H9 (cell line): ENCODE data around the gene NTSR1. TPM values are rescaled to one million over a fixed set of nuclear protein-coding genes. Genes with fewer than 3 reads are reported as not detected.

Source experiments
- DNase-seq: peaks from one replicate; pipeline ENCODE4 v3.0.0-alpha.2; 2017
- H2AFZ ChIP-seq: one replicate; pipeline ENCODE4 v1.6.1; 2013; ENCODE audit warnings: mild to moderate bottlenecking, low read length, control low read depth, moderate library complexity
- H2AK5ac ChIP-seq: 2 replicates; pipeline ENCODE4 v1.6.1; 2013; ENCODE audit warnings: low read length, control low read depth, mixed read lengths; ENCODE audit not compliant: insufficient read length
- H2BK120ac ChIP-seq: one replicate; pipeline ENCODE4 v1.6.1; 2013; ENCODE audit warnings: low read depth, mild to moderate bottlenecking, low read length, control low read depth, inconsistent platforms; ENCODE audit not compliant: poor library complexity, severe bottlenecking
- H2BK12ac ChIP-seq: 2 replicates; pipeline ENCODE4 v1.6.1; 2013; ENCODE audit warnings: low read length, control low read depth, mixed read lengths, low read depth; ENCODE audit not compliant: insufficient read length
- H2BK15ac ChIP-seq: 2 replicates; pipeline ENCODE4 v1.6.1; 2013; ENCODE audit warnings: low read depth, low read length, control low read depth
- H2BK20ac ChIP-seq: one replicate; pipeline ENCODE4 v1.6.1; 2013; ENCODE audit warnings: low read depth, mild to moderate bottlenecking, low read length, control low read depth, inconsistent platforms; ENCODE audit not compliant: poor library complexity, severe bottlenecking
- H2BK5ac ChIP-seq: 2 replicates; pipeline ENCODE4 v1.6.1; 2013; ENCODE audit warnings: low read length, control low read depth, mixed read lengths; ENCODE audit not compliant: insufficient read length
- H3K14ac ChIP-seq: 2 replicates; pipeline ENCODE4 v1.6.1; 2013; ENCODE audit warnings: low read length, control low read depth; ENCODE audit not compliant: insufficient read depth
- H3K18ac ChIP-seq: 2 replicates; pipeline ENCODE4 v1.6.1; 2013; ENCODE audit warnings: low read depth, mild to moderate bottlenecking, mixed read lengths, low read length, control low read depth; ENCODE audit not compliant: insufficient read length
- H3K23ac ChIP-seq: 2 replicates; pipeline ENCODE4 v1.6.1; 2013; ENCODE audit warnings: low read length, control low read depth, mixed read lengths, low read depth; ENCODE audit not compliant: insufficient read length
- H3K23me2 ChIP-seq: 2 replicates; pipeline ENCODE4 v1.6.1; 2013; ENCODE audit warnings: low read depth, mild to moderate bottlenecking, mixed read lengths, low read length, control low read depth; ENCODE audit not compliant: insufficient read length, poor library complexity, severe bottlenecking
- H3K27ac ChIP-seq: 2 replicates; pipeline ENCODE4 v1.5.1; 2013; ENCODE audit warnings: low read length, control low read depth, mixed read lengths, low read depth; ENCODE audit not compliant: insufficient read length
- H3K27me3 ChIP-seq: 2 replicates; pipeline ENCODE4 v1.6.1; 2013; ENCODE audit warnings: low read length, control low read depth, inconsistent platforms; ENCODE audit not compliant: insufficient read depth
- H3K4ac ChIP-seq: 2 replicates; pipeline ENCODE4 v1.6.1; 2013; ENCODE audit warnings: low read depth, mild to moderate bottlenecking, control low read depth, inconsistent platforms, low read length, moderate library complexity
- H3K4me1 ChIP-seq: 2 replicates; pipeline ENCODE4 v1.6.1; 2013; ENCODE audit warnings: low read length, control low read depth, inconsistent platforms; ENCODE audit not compliant: insufficient read depth
- H3K4me2 ChIP-seq: 2 replicates; pipeline ENCODE4 v1.6.1; 2013; ENCODE audit warnings: low read length, control low read depth, mixed read lengths; ENCODE audit not compliant: insufficient read length, insufficient read depth
- H3K56ac ChIP-seq: 2 replicates; pipeline ENCODE4 v1.6.1; 2013; ENCODE audit warnings: low read depth, mild to moderate bottlenecking, mixed read lengths, low read length, control low read depth; ENCODE audit not compliant: insufficient read length
- H3K79me1 ChIP-seq: 2 replicates; pipeline ENCODE4 v1.6.1; 2013; ENCODE audit warnings: low read depth, mild to moderate bottlenecking, moderate library complexity, low read length, control low read depth, inconsistent platforms; ENCODE audit not compliant: insufficient read depth, poor library complexity, severe bottlenecking
- H3K79me2 ChIP-seq: 2 replicates; pipeline ENCODE4 v1.6.1; 2013; ENCODE audit warnings: low read length, control low read depth, inconsistent platforms; ENCODE audit not compliant: insufficient read depth
- H3K9ac ChIP-seq: 2 replicates; pipeline ENCODE4 v1.6.1; 2013; ENCODE audit warnings: low read length, control low read depth, mixed read lengths; ENCODE audit not compliant: insufficient read length; ENCODE audit errors: extremely low read depth
- H3K9me3 ChIP-seq: one replicate; pipeline ENCODE4 v1.6.1; 2013; ENCODE audit warnings: low read depth, low read length, inconsistent platforms; ENCODE audit not compliant: control insufficient read depth
- H3T11ph ChIP-seq: one replicate; pipeline ENCODE4 v1.6.1; 2013; ENCODE audit warnings: mild to moderate bottlenecking, low read length, control low read depth, inconsistent platforms
- H4K20me1 ChIP-seq: one replicate; pipeline ENCODE4 v1.6.1; 2013; ENCODE audit not compliant: control insufficient read depth, insufficient read length, insufficient read depth
- H4K5ac ChIP-seq: 2 replicates; pipeline ENCODE4 v1.6.1; 2013; ENCODE audit warnings: low read depth, mild to moderate bottlenecking, mixed read lengths, low read length, control low read depth; ENCODE audit not compliant: insufficient read length
- H4K8ac ChIP-seq: replicated peaks from 2 replicates; pipeline ENCODE4 v1.6.1; 2013; ENCODE audit warnings: low read length, control low read depth, mixed read lengths, low read depth; ENCODE audit not compliant: insufficient read length
- H4K91ac ChIP-seq: 2 replicates; pipeline ENCODE4 v1.6.1; 2013; ENCODE audit warnings: low read depth, mild to moderate bottlenecking, moderate library complexity, mixed read lengths, low read length, control low read depth; ENCODE audit not compliant: insufficient read length
- H3K27ac Mint-ChIP-seq, 3 experiments: 2 replicates in 2 of 3; 3 replicates in 1 of 3; pipeline ENCODE4 v1.8.0; 2020 to 2021; ENCODE audit warnings: mixed read lengths in 3 of 3, mild to moderate bottlenecking in 1 of 3, moderate library complexity in 1 of 3
- H3K27me3 Mint-ChIP-seq: 2 replicates; pipeline ENCODE4 v1.8.0; 2021; ENCODE audit warnings: low read depth, mild to moderate bottlenecking, moderate library complexity, mixed read lengths
- H3K36me3 Mint-ChIP-seq, 3 experiments: 2 replicates in 2 of 3; 3 replicates in 1 of 3; pipeline ENCODE4 v1.8.0; 2020 to 2021; ENCODE audit warnings: low read depth in 3 of 3, mixed read lengths in 3 of 3; ENCODE audit not compliant: insufficient read depth in 1 of 3
- H3K4me1 Mint-ChIP-seq, 2 experiments: 2 replicates each; pipeline ENCODE4 v1.8.0; 2020; ENCODE audit warnings: mixed read lengths in 2 of 2
- H3K4me3 Mint-ChIP-seq, 2 experiments: 2 replicates in 1 of 2; 3 replicates in 1 of 2; pipeline ENCODE4 v1.8.0; 2020 to 2021; ENCODE audit warnings: mild to moderate bottlenecking in 2 of 2, mixed read lengths in 2 of 2, moderate library complexity in 1 of 2
- H3K9me3 Mint-ChIP-seq, 2 experiments: 2 replicates in 1 of 2; 3 replicates in 1 of 2; pipeline ENCODE4 v1.8.0; 2020; ENCODE audit warnings: mild to moderate bottlenecking in 2 of 2, mixed read lengths in 2 of 2, moderate library complexity in 1 of 2
- WGBS: extraction: QIAGEN DNeasy Blood & Tissue Kit; methylation state at CpG from one replicate; pipeline ENCODE4 v1.1.7; 2013; ENCODE audit warnings: missing lambda C conversion rate, low lambda C conversion rate, mixed read lengths; ENCODE audit not compliant: insufficient read length; ENCODE audit errors: extremely low coverage; 5-methylcytosine and 5-hydroxymethylcytosine counted together
- total RNA-seq: library from RNA; stranded (reverse); gene quantifications from 2 replicates; pipeline ENCODE4 v1.2.1, GENCODE V29; 2021
- TF ChIP-seq, protein P1 (sequence below): fragments of 200-600 bp; sonication (generic); conservative IDR thresholded peaks from 3 replicates; pipeline ENCODE4 v1.8.0; 2021; ENCODE audit warnings: antibody characterized with exemption, mild to moderate bottlenecking

NTSR1 gene
- total RNA-seq, 1 experiment from 2014 or later: 0.11 TPM

DNA sequence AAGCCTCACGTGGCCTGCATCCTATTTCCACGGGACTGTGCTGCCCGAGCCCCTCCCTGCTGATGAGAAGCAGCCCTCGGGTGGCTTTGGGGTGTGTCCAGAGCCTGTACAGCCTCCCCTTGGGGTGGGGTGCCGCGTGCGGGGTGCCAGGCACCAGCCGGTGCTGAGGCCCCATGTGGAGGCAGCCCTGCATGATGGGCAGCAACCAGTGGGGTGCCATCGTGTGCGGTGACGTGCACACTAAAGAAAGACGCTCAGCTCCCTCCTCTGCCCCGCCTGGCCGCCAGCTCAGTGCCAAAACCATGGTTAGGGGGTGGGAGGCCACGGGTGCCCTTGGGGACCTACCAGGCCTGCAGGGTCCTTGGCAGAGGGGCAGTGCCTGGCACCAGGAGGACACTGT, 26.2 kb downstream of the NTSR1 start:
- Histone ChIP-seq H3K4me1 (no peaks in the 10 kb centered on the region; the same call in 1 of the 2 replicates), H3K4me2 (no peak overlapping the region), H3K23ac (no peak overlapping the region), H3K56ac (no peak overlapping the region), H3K79me2 (no peaks in the 10 kb centered on the region), H2AFZ (no peak overlapping the region), H3K14ac (no peak overlapping the region; the same call in 1 of the 2 replicates), H2BK20ac (no peak overlapping the region), H3K18ac (no peak overlapping the region), H4K8ac (no peak overlapping the region), H3K23me2 (no peaks in the 10 kb centered on the region), H3K9me3 (no peaks in the 10 kb centered on the region), H3K9ac (no peak overlapping the region), H4K91ac (no peak overlapping the region), H3K79me1 (no peaks in the 10 kb centered on the region), H2BK120ac (no peak overlapping the region), H2BK15ac (no peak overlapping the region), H4K5ac (no peak overlapping the region), H2AK5ac (no peak overlapping the region), H2BK5ac (no peak overlapping the region), H2BK12ac (no peak overlapping the region), H3K27me3 (no peaks in the 10 kb centered on the region), H3K27ac (no peak overlapping the region), H3T11ph (no peak overlapping the region), H4K20me1 (no peaks in the 10 kb centered on the region), H3K4ac (no peak overlapping the region)
- TF ChIP-seq, protein P1, sequence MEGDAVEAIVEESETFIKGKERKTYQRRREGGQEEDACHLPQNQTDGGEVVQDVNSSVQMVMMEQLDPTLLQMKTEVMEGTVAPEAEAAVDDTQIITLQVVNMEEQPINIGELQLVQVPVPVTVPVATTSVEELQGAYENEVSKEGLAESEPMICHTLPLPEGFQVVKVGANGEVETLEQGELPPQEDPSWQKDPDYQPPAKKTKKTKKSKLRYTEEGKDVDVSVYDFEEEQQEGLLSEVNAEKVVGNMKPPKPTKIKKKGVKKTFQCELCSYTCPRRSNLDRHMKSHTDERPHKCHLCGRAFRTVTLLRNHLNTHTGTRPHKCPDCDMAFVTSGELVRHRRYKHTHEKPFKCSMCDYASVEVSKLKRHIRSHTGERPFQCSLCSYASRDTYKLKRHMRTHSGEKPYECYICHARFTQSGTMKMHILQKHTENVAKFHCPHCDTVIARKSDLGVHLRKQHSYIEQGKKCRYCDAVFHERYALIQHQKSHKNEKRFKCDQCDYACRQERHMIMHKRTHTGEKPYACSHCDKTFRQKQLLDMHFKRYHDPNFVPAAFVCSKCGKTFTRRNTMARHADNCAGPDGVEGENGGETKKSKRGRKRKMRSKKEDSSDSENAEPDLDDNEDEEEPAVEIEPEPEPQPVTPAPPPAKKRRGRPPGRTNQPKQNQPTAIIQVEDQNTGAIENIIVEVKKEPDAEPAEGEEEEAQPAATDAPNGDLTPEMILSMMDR: no peak
- Mint-ChIP-seq H3K4me3 (no peak overlapping the region), H3K27me3 (peaks cover 22% of the 10 kb centered on the region), H3K4me1 (peaks cover 1 to 20% of the 10 kb centered on the region in 2 experiments), H3K27ac (no peak overlapping the region), H3K9me3 (no peaks in the 10 kb centered on the region), H3K36me3 (no peaks in the 10 kb centered on the region)
- no CpG with 5 or more reads among the region's 15 CpGs for WGBS
- no peak for DNase-seq
